Kidney (tissue), 14 donors: ENCODE measurements around the gene ST8SIA6. TPM values are rescaled to one million over a fixed set of nuclear protein-coding genes. Genes with fewer than 3 reads are reported as not detected.

Experiments
- DNase-seq, 5 donors: peaks; one replicate each; pipeline ENCODE4 v3.0.0-alpha.2; 2013 to 2020
- FAIRE-seq: peaks from 2 replicates; lab custom pipeline; 2012; peaks lifted over from hg19 to GRCh38; lab: Jason Lieb, UNC
- H3K27ac ChIP-seq, 2 donors: one replicate each; pipeline ENCODE4 v1.7.0; 2013; ENCODE audit warnings: low read depth in 2 of 2, low read length in 2 of 2, inconsistent platforms in 1 of 2
- H3K27me3 ChIP-seq: one replicate; pipeline ENCODE4 v1.7.1; 2013; ENCODE audit warnings: low read length, inconsistent platforms; ENCODE audit not compliant: control insufficient read depth, insufficient read depth
- H3K36me3 ChIP-seq, 3 donors: one replicate each; pipeline versions ENCODE4 v1.7.0 to v1.7.1; 2013; ENCODE audit warnings: low read length in 3 of 3, control low read depth in 1 of 3, inconsistent platforms in 1 of 3; ENCODE audit not compliant: insufficient read depth in 3 of 3, control insufficient read depth in 2 of 3
- H3K4me1 ChIP-seq, 3 donors: one replicate each; pipeline versions ENCODE4 v1.7.0 to v1.7.1; 2013; ENCODE audit warnings: low read length in 3 of 3, inconsistent platforms in 1 of 3, low read depth in 1 of 3; ENCODE audit not compliant: control insufficient read depth in 2 of 3, insufficient read depth in 2 of 3
- H3K4me3 ChIP-seq, 3 donors: one replicate each; pipeline versions ENCODE4 v1.7.0 to v1.8.1; 2013; ENCODE audit warnings: low read length in 3 of 3, control low read depth in 1 of 3, inconsistent platforms in 1 of 3
- H3K9ac ChIP-seq, 3 donors: one replicate each; pipeline versions ENCODE4 v1.7.0 to v1.7.1; 2013; ENCODE audit warnings: low read length in 3 of 3, control low read depth in 1 of 3, inconsistent platforms in 1 of 3
- H3K9me3 ChIP-seq, 3 donors: one replicate each; pipeline versions ENCODE4 v1.7.0 to v1.7.1; 2013; ENCODE audit warnings: low read length in 3 of 3, control low read depth in 1 of 3, inconsistent platforms in 1 of 3; ENCODE audit not compliant: control insufficient read depth in 2 of 3, insufficient read depth in 1 of 3
- intact Hi-C: fragments of 100-400 bp; cut with DNase I; formaldehyde crosslinking; loops from one replicate; pipeline ENCODE4 v1.11.1; 2022
- polyA plus RNA-seq: library from polyadenylated mRNA; stranded (reverse); fragments of 350-450 nt; fragmentation: Illumina TruSeq; extraction: RNeasy Lipid Tissue Mini Kit (QIAGEN cat#74804); gene quantifications from one replicate; pipeline ENCODE4 v1.2.3, GENCODE V29; 2014; ENCODE audit warnings: low read depth, low replicate concordance; ENCODE audit not compliant: insufficient read depth
- total RNA-seq: library from RNA; stranded (reverse); fragmentation: NEBNext Ultra II Directional; extraction: Animal tissue kit (Norgen Biotek cat#: 25700); gene quantifications from one replicate; pipeline ENCODE4 v1.2.1, GENCODE V29; 2021
- TF ChIP-seq, protein P1 (sequence below): IDR thresholded peaks from 3 replicates; pipeline ENCODE4 v1.5.1; 2012; ENCODE audit warnings: mild to moderate bottlenecking, moderate library complexity, borderline replicate concordance; ENCODE audit not compliant: insufficient read depth; ENCODE audit errors: extremely low read depth
- donor health status: control.
- donor health status: control.
- donor health status: control.
- donor health status: control.
- donor health status: control.
- donor health status: DM: yes; HTN: yes; CAD: no.
- donor health status: Normal renal cell carcinoma (clear cell type).

The ST8SIA6 gene
- total and polyA plus RNA-seq, 2 donors from 2014 or later: 0.22 to 0.91 TPM

DNA sequence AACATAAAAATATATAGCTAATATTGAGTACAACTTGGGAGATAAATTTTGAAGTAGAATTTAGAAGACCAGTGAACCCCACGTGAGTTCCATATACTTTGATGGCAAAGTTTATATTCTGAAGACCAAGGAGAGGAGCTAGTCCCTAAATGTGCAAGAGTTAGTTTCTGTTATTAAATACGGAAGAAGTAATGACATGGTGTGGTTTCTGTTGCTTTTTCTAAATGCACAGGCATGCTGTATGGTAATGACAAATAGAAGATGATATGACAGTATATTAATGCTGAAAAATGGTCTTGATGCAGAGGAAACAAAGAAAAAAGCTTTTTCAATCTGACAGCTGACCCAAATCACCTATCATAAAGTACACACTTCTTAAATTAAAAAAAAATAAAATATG lies 101.8 kb downstream of the ST8SIA6 start:
- no peaks in the 10 kb centered on the region for H3K36me3 ChIP-seq
- H3K9me3 ChIP-seq: no peaks in the 10 kb centered on the region
- H3K4me3 ChIP-seq: no peak overlapping the region
- intact Hi-C loops: no loop called here
- TF ChIP-seq, protein P1, sequence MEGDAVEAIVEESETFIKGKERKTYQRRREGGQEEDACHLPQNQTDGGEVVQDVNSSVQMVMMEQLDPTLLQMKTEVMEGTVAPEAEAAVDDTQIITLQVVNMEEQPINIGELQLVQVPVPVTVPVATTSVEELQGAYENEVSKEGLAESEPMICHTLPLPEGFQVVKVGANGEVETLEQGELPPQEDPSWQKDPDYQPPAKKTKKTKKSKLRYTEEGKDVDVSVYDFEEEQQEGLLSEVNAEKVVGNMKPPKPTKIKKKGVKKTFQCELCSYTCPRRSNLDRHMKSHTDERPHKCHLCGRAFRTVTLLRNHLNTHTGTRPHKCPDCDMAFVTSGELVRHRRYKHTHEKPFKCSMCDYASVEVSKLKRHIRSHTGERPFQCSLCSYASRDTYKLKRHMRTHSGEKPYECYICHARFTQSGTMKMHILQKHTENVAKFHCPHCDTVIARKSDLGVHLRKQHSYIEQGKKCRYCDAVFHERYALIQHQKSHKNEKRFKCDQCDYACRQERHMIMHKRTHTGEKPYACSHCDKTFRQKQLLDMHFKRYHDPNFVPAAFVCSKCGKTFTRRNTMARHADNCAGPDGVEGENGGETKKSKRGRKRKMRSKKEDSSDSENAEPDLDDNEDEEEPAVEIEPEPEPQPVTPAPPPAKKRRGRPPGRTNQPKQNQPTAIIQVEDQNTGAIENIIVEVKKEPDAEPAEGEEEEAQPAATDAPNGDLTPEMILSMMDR: no peak
- no peak overlapping the region for H3K27ac ChIP-seq
- DNase-seq: no peak
- no peaks in the 10 kb centered on the region for H3K4me1 ChIP-seq
- no peaks in the 10 kb centered on the region for H3K27me3 ChIP-seq
- no peak for FAIRE-seq
- no peak overlapping the region for H3K9ac ChIP-seq

DNA sequence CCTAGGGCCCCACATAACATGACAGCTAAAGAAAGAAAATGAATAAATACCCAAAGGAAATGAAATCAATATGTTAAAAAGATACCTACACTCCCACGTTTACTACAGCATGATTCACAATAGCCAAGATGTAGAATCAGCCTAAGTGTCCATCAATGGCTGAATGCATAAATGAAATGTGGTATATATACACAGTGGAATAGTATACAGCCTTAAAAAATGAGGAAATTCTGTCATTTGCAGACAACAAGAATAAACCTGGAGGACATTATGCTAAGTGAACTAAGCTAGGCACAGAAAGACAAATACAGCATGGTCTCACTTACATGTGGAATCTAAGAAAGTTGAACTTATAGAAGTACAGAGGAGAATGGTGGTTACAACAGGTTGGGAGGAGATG lies 102.9 kb downstream of the ST8SIA6 start:
- FAIRE-seq (no peak), DNase-seq (no peak)
- no peaks in the 10 kb centered on the region for H3K4me1 ChIP-seq
- H3K36me3 ChIP-seq: no peaks in the 10 kb centered on the region
- no peak overlapping the region for H3K9ac ChIP-seq
- intact Hi-C loops: no loop called here
- TF ChIP-seq, protein P1: no peak
- no peak overlapping the region for H3K27ac ChIP-seq
- H3K9me3 ChIP-seq: no peaks in the 10 kb centered on the region
- no peaks in the 10 kb centered on the region for H3K27me3 ChIP-seq
- H3K4me3 ChIP-seq: no peak overlapping the region

DNA sequence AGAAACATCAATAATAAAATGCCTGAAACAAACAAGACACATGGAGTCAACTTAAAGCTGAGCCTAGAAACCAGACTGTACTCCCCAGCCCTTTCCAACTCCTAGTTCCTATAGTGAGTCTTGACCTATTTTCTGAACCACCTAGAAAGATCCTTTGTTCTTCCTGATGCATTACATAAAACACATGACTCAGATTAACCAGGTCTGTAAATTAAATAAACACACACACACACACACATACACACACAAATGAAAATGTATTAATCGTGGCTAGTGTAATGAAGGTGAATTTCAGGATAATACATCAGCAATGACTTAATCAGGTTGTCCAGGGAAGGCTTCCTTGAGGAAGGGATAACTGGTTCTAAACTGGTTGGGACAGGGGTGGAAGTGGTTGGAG lies 104.7 kb downstream of the ST8SIA6 start:
- intact Hi-C loops: no loop called here

More for the DNA sequence above, 104.7 kb downstream of the ST8SIA6 start:
- no peaks in the 10 kb centered on the region for H3K4me1 ChIP-seq
- H3K36me3 ChIP-seq: no peaks in the 10 kb centered on the region
- H3K4me3 ChIP-seq: no peak overlapping the region
- TF ChIP-seq, protein P1: no peak
- H3K27ac ChIP-seq: no peak overlapping the region
- H3K27me3 ChIP-seq: no peaks in the 10 kb centered on the region
- no peak for DNase-seq
- FAIRE-seq: no peak
- H3K9me3 ChIP-seq: no peaks in the 10 kb centered on the region
- H3K9ac ChIP-seq: no peak overlapping the region
